Measurements from ENCODE around the gene SIL1. TPM values are rescaled to one million over a fixed set of nuclear protein-coding genes. Genes with fewer than 3 reads are reported as not detected.

SIL1 gene
- total and polyA plus RNA-seq, 9 of the 15 experiments (the other 6 are each of a cell fraction or from before 2014, with no cell fraction given) = 1.3 to 30.5 (median 18.1) TPM

DNA sequence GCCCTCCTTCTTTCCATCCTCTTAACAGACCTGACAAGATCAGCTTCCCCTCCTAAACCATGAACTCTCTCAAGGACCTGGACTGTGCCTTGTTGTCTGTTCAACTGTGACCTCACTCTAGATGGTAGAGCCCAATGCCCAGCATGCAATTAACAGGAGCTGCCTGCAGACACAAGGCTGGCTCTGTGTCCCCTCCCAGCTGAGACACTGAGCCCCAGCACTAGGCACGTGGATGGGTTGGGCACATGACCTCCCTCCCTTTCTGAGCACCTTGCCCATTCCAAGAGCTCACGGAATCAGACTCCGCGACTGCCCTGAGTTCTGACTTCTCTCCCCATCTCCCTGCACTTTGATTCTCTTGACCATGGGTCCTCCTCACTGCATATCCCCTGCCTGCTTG lies 229.6 kb downstream of the SIL1 start:
- Histone ChIP-seq H3K4me2 (ENCODE audit: insufficient read depth, low read length) (no peak overlapping the region), H3K4me1 (replicated peaks in 1 of 2; ENCODE audit: control insufficient read depth in 2 of 2, insufficient read depth in 2 of 2, low read length in 2 of 2) (peaks cover 3 to 7% of the 10 kb centered on the region in 2 experiments; a peak in 4 of 5 replicates), H4K20me1 (replicated peaks; ENCODE audit: control insufficient read depth, insufficient read depth, low read length) (no peaks in the 10 kb centered on the region), H3K27ac (ENCODE audit: extremely low read depth, low read depth, low read length) (no peak overlapping the region), H3K27me3 (ENCODE audit: control insufficient read depth in 2 of 2, insufficient read depth in 2 of 2, low read length in 2 of 2) (no peaks in the 10 kb centered on the region), H3K36me3 (ENCODE audit: control insufficient read depth, insufficient read depth, low read length) (no peaks in the 10 kb centered on the region), H3K9ac (ENCODE audit: insufficient read depth in 1 of 2, low read depth in 2 of 2, low read length in 2 of 2) (no peak overlapping the region; a peak in 1 of 4 replicates), H2AFZ (ENCODE audit: low read depth, low read length) (no peak overlapping the region), H3K9me3 (replicated peaks; ENCODE audit: control insufficient read depth, insufficient read depth, low read depth, low read length) (no peaks in the 10 kb centered on the region), H3K9me1 (ENCODE audit: control insufficient read depth, insufficient read depth, low read length) (no peaks in the 10 kb centered on the region), H3K4me3 (no peak overlapping the region), H3K79me2 (ENCODE audit: control insufficient read depth, insufficient read depth, low read length) (no peaks in the 10 kb centered on the region)
- ATAC-seq = no peak
- ChIA-PET CTCF (ENCODE audit: low intra/inter-chr PET ratio) (no interaction called here), POLR2A (interaction anchor here (0.5 kb wide), 1 partner anchor 23 kb away, joined by 3 read pairs; no protein-coding TSS in a partner anchor)
- intact Hi-C loops (cut with micrococcal nuclease) (no loop called here), in situ Hi-C loops (cut with MboI) (no loop called here)
- no peak for FAIRE-seq
- 82% methylated on average over 4 of the region's 4 CpGs for WGBS (ENCODE audit: insufficient coverage, low coverage, missing lambda C conversion rate)
- BruUV-seq (replicated peaks) = no TSS peak
- no peak for DNase-seq (ENCODE audit: extremely low read depth in 1 of 4, low spot score in 3 of 4)
- no peak for TF ChIP-seq NCOR1 (IDR thresholded peaks at IDR 0.05)
- no peak for TF ChIP-seq BRD9 (IDR thresholded peaks at IDR 0.05; ENCODE audit: low read depth, partially characterized antibody)
- TF ChIP-seq, protein P1, sequence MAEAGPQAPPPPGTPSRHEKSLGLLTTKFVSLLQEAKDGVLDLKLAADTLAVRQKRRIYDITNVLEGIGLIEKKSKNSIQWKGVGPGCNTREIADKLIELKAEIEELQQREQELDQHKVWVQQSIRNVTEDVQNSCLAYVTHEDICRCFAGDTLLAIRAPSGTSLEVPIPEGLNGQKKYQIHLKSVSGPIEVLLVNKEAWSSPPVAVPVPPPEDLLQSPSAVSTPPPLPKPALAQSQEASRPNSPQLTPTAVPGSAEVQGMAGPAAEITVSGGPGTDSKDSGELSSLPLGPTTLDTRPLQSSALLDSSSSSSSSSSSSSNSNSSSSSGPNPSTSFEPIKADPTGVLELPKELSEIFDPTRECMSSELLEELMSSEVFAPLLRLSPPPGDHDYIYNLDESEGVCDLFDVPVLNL (CRISPR knock-in tag; IDR thresholded peaks at IDR 0.05; ENCODE audit: low read depth) = no peak
- TF ChIP-seq TBL1XR1 (IDR thresholded peaks at IDR 0.05; ENCODE audit: low read length in 2 of 2) = no peak
- no peak for TF ChIP-seq ZNF778 (CRISPR knock-in tag; IDR thresholded peaks at IDR 0.05)
- TF ChIP-seq, protein P2, sequence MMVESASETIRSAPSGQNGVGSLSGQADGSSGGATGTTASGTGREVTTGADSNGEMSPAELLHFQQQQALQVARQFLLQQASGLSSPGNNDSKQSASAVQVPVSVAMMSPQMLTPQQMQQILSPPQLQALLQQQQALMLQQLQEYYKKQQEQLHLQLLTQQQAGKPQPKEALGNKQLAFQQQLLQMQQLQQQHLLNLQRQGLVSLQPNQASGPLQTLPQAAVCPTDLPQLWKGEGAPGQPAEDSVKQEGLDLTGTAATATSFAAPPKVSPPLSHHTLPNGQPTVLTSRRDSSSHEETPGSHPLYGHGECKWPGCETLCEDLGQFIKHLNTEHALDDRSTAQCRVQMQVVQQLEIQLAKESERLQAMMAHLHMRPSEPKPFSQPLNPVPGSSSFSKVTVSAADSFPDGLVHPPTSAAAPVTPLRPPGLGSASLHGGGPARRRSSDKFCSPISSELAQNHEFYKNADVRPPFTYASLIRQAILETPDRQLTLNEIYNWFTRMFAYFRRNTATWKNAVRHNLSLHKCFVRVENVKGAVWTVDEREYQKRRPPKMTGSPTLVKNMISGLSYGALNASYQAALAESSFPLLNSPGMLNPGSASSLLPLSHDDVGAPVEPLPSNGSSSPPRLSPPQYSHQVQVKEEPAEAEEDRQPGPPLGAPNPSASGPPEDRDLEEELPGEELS (CRISPR knock-in tag; IDR thresholded peaks at IDR 0.05; ENCODE audit: borderline replicate concordance) = no peak
- TF ChIP-seq, protein P3, sequence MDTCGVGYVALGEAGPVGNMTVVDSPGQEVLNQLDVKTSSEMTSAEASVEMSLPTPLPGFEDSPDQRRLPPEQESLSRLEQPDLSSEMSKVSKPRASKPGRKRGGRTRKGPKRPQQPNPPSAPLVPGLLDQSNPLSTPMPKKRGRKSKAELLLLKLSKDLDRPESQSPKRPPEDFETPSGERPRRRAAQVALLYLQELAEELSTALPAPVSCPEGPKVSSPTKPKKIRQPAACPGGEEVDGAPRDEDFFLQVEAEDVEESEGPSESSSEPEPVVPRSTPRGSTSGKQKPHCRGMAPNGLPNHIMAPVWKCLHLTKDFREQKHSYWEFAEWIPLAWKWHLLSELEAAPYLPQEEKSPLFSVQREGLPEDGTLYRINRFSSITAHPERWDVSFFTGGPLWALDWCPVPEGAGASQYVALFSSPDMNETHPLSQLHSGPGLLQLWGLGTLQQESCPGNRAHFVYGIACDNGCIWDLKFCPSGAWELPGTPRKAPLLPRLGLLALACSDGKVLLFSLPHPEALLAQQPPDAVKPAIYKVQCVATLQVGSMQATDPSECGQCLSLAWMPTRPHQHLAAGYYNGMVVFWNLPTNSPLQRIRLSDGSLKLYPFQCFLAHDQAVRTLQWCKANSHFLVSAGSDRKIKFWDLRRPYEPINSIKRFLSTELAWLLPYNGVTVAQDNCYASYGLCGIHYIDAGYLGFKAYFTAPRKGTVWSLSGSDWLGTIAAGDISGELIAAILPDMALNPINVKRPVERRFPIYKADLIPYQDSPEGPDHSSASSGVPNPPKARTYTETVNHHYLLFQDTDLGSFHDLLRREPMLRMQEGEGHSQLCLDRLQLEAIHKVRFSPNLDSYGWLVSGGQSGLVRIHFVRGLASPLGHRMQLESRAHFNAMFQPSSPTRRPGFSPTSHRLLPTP (IDR thresholded peaks at IDR 0.05; ENCODE audit: borderline replicate concordance, extremely low read depth, insufficient read length) = no peak
- no peak for TF ChIP-seq ZNF316 (IDR thresholded peaks at IDR 0.05)
- no peak for TF ChIP-seq BCOR (IDR thresholded peaks at IDR 0.05)
- TF ChIP-seq SAFB (IDR thresholded peaks at IDR 0.05; ENCODE audit: borderline replicate concordance, low read depth, low read length) = no peak
- TF ChIP-seq, protein P4, sequence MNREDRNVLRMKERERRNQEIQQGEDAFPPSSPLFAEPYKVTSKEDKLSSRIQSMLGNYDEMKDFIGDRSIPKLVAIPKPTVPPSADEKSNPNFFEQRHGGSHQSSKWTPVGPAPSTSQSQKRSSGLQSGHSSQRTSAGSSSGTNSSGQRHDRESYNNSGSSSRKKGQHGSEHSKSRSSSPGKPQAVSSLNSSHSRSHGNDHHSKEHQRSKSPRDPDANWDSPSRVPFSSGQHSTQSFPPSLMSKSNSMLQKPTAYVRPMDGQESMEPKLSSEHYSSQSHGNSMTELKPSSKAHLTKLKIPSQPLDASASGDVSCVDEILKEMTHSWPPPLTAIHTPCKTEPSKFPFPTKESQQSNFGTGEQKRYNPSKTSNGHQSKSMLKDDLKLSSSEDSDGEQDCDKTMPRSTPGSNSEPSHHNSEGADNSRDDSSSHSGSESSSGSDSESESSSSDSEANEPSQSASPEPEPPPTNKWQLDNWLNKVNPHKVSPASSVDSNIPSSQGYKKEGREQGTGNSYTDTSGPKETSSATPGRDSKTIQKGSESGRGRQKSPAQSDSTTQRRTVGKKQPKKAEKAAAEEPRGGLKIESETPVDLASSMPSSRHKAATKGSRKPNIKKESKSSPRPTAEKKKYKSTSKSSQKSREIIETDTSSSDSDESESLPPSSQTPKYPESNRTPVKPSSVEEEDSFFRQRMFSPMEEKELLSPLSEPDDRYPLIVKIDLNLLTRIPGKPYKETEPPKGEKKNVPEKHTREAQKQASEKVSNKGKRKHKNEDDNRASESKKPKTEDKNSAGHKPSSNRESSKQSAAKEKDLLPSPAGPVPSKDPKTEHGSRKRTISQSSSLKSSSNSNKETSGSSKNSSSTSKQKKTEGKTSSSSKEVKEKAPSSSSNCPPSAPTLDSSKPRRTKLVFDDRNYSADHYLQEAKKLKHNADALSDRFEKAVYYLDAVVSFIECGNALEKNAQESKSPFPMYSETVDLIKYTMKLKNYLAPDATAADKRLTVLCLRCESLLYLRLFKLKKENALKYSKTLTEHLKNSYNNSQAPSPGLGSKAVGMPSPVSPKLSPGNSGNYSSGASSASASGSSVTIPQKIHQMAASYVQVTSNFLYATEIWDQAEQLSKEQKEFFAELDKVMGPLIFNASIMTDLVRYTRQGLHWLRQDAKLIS (CRISPR knock-in tag; IDR thresholded peaks at IDR 0.05) = no peak
- no peak for TF ChIP-seq ELF1 (tag; IDR thresholded peaks at IDR 0.05)
- TF ChIP-seq BACH1 (tag; IDR thresholded peaks at IDR 0.05) = no peak
